Measurements from ENCODE around the gene DCTPP1. TPM values are rescaled to one million over a fixed set of nuclear protein-coding genes. Genes with fewer than 3 reads are reported as not detected.

The DCTPP1 gene
- total and polyA plus RNA-seq, 9 of the 15 experiments (the other 6 are each of a cell fraction or from before 2014, with no cell fraction given) = 45.0 to 132 (median 80.6) TPM

GRCh38 chr16:30407102-30407803, 22.6 kb downstream of the DCTPP1 start, which contains the start of gene ZNF771 (continued):
- TF ChIP-seq ELF4 (CRISPR knock-in tag; IDR thresholded peaks at IDR 0.05) = no peak
- TF ChIP-seq ZFP36 (IDR thresholded peaks at IDR 0.05; ENCODE audit: low read depth, low read length, partially characterized antibody) = no peak
- no peak for TF ChIP-seq U2AF2 (optimal IDR thresholded peaks at IDR 0.05; ENCODE audit: low read depth, low read length)
- no peak for TF ChIP-seq ETS2 (tag; IDR thresholded peaks at IDR 0.05; ENCODE audit: borderline replicate concordance, poor library complexity, severe bottlenecking)
- peak; percentile 39; the same call in 1 of the 2 replicates for TF ChIP-seq E2F5 (CRISPR knock-in tag; IDR thresholded peaks at IDR 0.05)
- no peak for TF ChIP-seq TAF15 (IDR thresholded peaks at IDR 0.05; ENCODE audit: low read depth, low read length)
- TF ChIP-seq ZBTB8A (IDR thresholded peaks at IDR 0.05; ENCODE audit: partially characterized antibody) = no peak
- no peak for TF ChIP-seq SREBF1 (IDR thresholded peaks at IDR 0.05; ENCODE audit: borderline replicate concordance, low read depth, low read length)
- TF ChIP-seq ZBTB12 (CRISPR knock-in tag; IDR thresholded peaks at IDR 0.05) = no peak
- no peak for TF ChIP-seq VEZF1 (CRISPR knock-in tag; IDR thresholded peaks at IDR 0.05)
- TF ChIP-seq BRF1 (IDR thresholded peaks at IDR 0.05; ENCODE audit: borderline replicate concordance, extremely low read depth, insufficient read length) = no peak
- TF ChIP-seq ZNF830 (CRISPR knock-in tag; IDR thresholded peaks at IDR 0.05) = no peak
- TF ChIP-seq ZNF445 (CRISPR knock-in tag; IDR thresholded peaks at IDR 0.05; ENCODE audit: low read depth) = no peak
- TF ChIP-seq HMG20A (CRISPR knock-in tag; conservative IDR thresholded peaks at IDR 0.05) = no peak
- no peak for TF ChIP-seq PHB (CRISPR knock-in tag; IDR thresholded peaks at IDR 0.05)
- peak; percentile 55; the same call in 1 of the 2 replicates for TF ChIP-seq E2F4 (CRISPR knock-in tag; IDR thresholded peaks at IDR 0.05; ENCODE audit: low read depth)
- no peak for TF ChIP-seq PML (IDR thresholded peaks at IDR 0.05; ENCODE audit: low read length)
- peak; percentile 5; the same call in 1 of the 2 replicates for TF ChIP-seq CEBPG (CRISPR knock-in tag; IDR thresholded peaks at IDR 0.05)
- no peak for TF ChIP-seq CEBPG (tag; conservative IDR thresholded peaks at IDR 0.05 in 1 of 2, IDR thresholded peaks at IDR 0.05 in 1 of 2)

Measured in K562 (cell line).